Measurements from ENCODE around the gene LLGL2.

- no peak for TF ChIP-seq SIN3A (IDR thresholded peaks at IDR 0.05; ENCODE audit: borderline replicate concordance, insufficient read depth, low read length)
- TF ChIP-seq, protein P1, sequence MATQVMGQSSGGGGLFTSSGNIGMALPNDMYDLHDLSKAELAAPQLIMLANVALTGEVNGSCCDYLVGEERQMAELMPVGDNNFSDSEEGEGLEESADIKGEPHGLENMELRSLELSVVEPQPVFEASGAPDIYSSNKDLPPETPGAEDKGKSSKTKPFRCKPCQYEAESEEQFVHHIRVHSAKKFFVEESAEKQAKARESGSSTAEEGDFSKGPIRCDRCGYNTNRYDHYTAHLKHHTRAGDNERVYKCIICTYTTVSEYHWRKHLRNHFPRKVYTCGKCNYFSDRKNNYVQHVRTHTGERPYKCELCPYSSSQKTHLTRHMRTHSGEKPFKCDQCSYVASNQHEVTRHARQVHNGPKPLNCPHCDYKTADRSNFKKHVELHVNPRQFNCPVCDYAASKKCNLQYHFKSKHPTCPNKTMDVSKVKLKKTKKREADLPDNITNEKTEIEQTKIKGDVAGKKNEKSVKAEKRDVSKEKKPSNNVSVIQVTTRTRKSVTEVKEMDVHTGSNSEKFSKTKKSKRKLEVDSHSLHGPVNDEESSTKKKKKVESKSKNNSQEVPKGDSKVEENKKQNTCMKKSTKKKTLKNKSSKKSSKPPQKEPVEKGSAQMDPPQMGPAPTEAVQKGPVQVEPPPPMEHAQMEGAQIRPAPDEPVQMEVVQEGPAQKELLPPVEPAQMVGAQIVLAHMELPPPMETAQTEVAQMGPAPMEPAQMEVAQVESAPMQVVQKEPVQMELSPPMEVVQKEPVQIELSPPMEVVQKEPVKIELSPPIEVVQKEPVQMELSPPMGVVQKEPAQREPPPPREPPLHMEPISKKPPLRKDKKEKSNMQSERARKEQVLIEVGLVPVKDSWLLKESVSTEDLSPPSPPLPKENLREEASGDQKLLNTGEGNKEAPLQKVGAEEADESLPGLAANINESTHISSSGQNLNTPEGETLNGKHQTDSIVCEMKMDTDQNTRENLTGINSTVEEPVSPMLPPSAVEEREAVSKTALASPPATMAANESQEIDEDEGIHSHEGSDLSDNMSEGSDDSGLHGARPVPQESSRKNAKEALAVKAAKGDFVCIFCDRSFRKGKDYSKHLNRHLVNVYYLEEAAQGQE (IDR thresholded peaks at IDR 0.05; ENCODE audit: insufficient read depth in 1 of 2, low read depth in 2 of 2, low read length in 2 of 2), result no peak
These were observed 59.3 kb downstream of the LLGL2 start for GRCh38 chr17:75584849-75585175.

Data from PFSK-1 (cell line).